ENCODE results near the gene SIK3. TPM values are rescaled to one million over a fixed set of nuclear protein-coding genes. Genes with fewer than 3 reads are reported as not detected.

Gene SIK3
- total RNA-seq, 1 donor from 2014 or later, result 88.4 TPM

DNA sequence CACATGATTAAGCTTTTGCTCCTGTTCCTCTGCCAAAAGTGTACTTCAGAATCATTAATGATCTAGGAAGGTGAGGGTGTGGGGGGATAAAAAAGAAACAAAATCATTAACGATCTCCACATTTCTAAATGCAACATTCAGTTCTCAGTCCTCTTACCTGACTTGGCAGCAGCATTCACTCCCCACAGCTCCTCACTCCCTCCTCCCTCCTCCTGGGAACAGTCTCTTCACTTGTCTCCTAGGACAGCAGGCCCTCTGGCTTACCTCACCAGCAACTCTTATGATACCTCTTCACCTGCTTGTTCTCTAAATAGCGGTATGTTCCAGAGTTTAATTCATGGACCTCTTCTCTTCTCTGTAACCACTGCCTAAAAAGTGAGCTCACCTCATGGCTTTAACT is 204.3 kb downstream of the SIK3 start:
- no peak for ATAC-seq (ENCODE audit: low read depth)
- Mint-ChIP-seq H3K36me3 (ENCODE audit: low read depth) (peaks cover 62% of the 10 kb centered on the region), H3K27me3 (no peaks in the 10 kb centered on the region), H3K4me1 (peaks cover 14% of the 10 kb centered on the region), H3K9me3 (no peaks in the 10 kb centered on the region), H3K27ac (peak overlapping the region; percentile 5), H3K4me3 (no peak overlapping the region)
- ChIA-PET CTCF (interaction anchor here (1.0 to 2.3 kb wide), 4 partner anchors 15 to 212 kb away, joined by 3 to 6 read pairs (median 4); no protein-coding TSS in a partner anchor), POLR2A (no interaction called here)
- intact Hi-C loops (cut with micrococcal nuclease), result no loop called here
- DNase-seq, result no peak
- TF ChIP-seq, protein P1, sequence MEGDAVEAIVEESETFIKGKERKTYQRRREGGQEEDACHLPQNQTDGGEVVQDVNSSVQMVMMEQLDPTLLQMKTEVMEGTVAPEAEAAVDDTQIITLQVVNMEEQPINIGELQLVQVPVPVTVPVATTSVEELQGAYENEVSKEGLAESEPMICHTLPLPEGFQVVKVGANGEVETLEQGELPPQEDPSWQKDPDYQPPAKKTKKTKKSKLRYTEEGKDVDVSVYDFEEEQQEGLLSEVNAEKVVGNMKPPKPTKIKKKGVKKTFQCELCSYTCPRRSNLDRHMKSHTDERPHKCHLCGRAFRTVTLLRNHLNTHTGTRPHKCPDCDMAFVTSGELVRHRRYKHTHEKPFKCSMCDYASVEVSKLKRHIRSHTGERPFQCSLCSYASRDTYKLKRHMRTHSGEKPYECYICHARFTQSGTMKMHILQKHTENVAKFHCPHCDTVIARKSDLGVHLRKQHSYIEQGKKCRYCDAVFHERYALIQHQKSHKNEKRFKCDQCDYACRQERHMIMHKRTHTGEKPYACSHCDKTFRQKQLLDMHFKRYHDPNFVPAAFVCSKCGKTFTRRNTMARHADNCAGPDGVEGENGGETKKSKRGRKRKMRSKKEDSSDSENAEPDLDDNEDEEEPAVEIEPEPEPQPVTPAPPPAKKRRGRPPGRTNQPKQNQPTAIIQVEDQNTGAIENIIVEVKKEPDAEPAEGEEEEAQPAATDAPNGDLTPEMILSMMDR (IDR thresholded peaks at IDR 0.05), result no peak

DNA sequence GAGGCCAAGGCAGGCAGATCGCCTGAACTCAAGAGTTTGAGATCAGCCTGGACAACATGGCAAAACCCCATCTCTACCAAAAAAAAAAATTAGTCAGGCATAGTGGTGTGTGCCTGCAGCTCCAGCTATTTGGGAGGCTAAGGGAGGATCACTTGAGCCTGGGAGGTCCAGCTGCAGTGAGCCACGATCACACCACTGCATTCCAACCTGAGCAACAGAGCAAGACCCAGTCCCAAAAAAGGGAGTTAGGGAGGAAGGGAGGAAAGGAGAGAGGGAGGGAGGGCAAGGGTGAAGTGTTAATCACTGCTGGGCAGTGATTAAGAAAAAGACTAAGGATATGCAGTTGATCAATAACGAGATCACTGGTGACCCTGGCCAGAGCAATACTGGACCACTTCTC is 204.8 kb downstream of the SIK3 start:
- H3K27ac Mint-ChIP-seq, result no peak overlapping the region
- peaks cover 64% of the 10 kb centered on the region for H3K36me3 Mint-ChIP-seq (ENCODE audit: low read depth)
- POLR2A ChIA-PET, result no interaction called here
- no peak overlapping the region for H3K4me3 Mint-ChIP-seq
- CTCF ChIA-PET, result interaction anchor here (1.0 to 2.3 kb wide), 4 partner anchors 14 to 212 kb away, joined by 3 to 6 read pairs (median 4); no protein-coding TSS in a partner anchor
- no peaks in the 10 kb centered on the region for H3K27me3 Mint-ChIP-seq
- peaks cover 14% of the 10 kb centered on the region for H3K4me1 Mint-ChIP-seq
- ATAC-seq (ENCODE audit: low read depth) (no peak), DNase-seq (no peak)
- TF ChIP-seq, protein P1 (IDR thresholded peaks at IDR 0.05), result no peak
- intact Hi-C loops (cut with micrococcal nuclease), result no loop called here
- no peaks in the 10 kb centered on the region for H3K9me3 Mint-ChIP-seq

DNA sequence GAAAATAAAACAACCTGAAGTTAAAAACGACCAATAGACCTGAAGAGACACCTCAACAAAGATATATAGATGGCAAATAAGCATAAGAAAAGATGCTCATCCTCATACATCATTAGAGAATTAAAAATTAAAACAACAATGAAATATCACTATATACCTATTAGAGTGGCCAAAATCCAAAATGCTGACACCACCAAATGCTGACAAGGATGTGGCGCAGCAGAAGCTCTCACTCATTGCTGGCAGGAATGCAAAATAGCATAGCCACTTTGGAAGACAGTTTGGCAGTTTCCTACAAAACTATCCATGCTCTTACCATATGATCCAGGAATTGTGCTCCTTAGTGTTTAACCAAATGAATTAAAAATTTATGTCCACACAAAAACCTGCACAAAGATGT is 205.9 kb downstream of the SIK3 start:
- Mint-ChIP-seq H3K27ac (no peak overlapping the region), H3K4me3 (no peak overlapping the region), H3K4me1 (peaks cover 14% of the 10 kb centered on the region), H3K27me3 (no peaks in the 10 kb centered on the region), H3K36me3 (ENCODE audit: low read depth) (peaks cover 70% of the 10 kb centered on the region), H3K9me3 (no peaks in the 10 kb centered on the region)
- intact Hi-C loops (cut with micrococcal nuclease), result no loop called here
- ATAC-seq (ENCODE audit: low read depth) (no peak), DNase-seq (no peak)
- CTCF ChIA-PET, result interaction anchor here (1.0 to 1.2 kb wide), 2 partner anchors 207 to 214 kb away, joined by 3 to 4 read pairs; partner anchors contain the start of gene SIK3
- POLR2A ChIA-PET, result interaction anchor here (0.7 kb wide), 1 partner anchor 311 kb away, joined by 4 read pairs; no protein-coding TSS in a partner anchor
- TF ChIP-seq, protein P1 (IDR thresholded peaks at IDR 0.05), result no peak

DNA sequence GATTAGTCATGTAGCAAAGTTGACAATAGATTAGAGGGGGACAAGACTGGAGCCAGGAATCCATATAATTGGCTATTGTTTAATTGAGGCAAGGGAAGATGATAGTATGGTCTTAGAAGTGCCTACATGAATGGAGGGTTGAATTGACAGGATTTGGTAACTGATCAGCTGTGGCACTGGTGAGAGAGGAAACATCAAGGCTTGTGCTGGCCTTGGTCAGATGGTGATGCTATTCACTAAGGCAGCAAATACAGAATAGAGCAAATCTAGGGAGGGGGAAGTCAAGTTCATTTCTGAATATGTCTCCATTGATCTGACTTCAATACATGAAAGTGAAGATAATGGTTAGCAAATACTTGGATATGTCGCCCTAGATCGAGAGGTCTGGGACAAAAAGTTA is 206.5 kb downstream of the SIK3 start:
- Mint-ChIP-seq H3K27ac (no peak overlapping the region), H3K4me1 (peaks cover 14% of the 10 kb centered on the region), H3K9me3 (no peaks in the 10 kb centered on the region), H3K36me3 (ENCODE audit: low read depth) (peaks cover 69% of the 10 kb centered on the region), H3K27me3 (no peaks in the 10 kb centered on the region), H3K4me3 (no peak overlapping the region)
- CTCF ChIA-PET, result interaction anchor here (1.1 to 1.2 kb wide), 2 partner anchors 35 to 214 kb away, joined by 3 to 4 read pairs; no protein-coding TSS in a partner anchor
- POLR2A ChIA-PET, result interaction anchor here (0.7 kb wide), 1 partner anchor 311 kb away, joined by 4 read pairs; no protein-coding TSS in a partner anchor
- ATAC-seq (ENCODE audit: low read depth) (no peak), DNase-seq (no peak)
- intact Hi-C loops (cut with micrococcal nuclease), result no loop called here
- TF ChIP-seq, protein P1 (IDR thresholded peaks at IDR 0.05), result no peak

DNA sequence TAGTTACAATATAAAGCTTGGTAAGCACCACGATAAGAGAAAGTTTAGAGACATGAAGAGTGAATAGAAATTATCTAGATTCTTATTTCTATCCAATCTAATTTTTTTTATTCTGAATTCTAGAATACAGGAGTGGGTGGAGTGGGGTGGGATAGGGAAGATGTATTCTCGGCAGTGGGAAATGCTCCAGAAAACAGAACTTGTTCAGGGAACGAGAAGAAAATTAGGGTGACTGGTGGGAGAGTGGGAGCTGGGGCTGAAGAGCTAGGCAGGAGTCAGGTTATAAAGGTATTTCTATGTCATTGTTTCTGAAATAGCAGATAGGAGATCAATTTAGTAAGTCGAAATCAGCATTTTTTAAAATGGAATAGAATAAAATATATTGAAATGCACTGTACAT is 207.6 kb downstream of the SIK3 start:
- ChIA-PET CTCF (interaction anchor here (1.1 to 3.9 kb wide), 3 partner anchors 10 to 215 kb away, joined by 3 to 19 read pairs (median 4); no protein-coding TSS in a partner anchor), POLR2A (no interaction called here)
- intact Hi-C loops (cut with micrococcal nuclease), result no loop called here
- no peak overlapping the region for H3K4me3 Mint-ChIP-seq
- H3K27ac Mint-ChIP-seq, result no peak overlapping the region
- peaks cover 66% of the 10 kb centered on the region for H3K36me3 Mint-ChIP-seq (ENCODE audit: low read depth)
- ATAC-seq (ENCODE audit: low read depth), result no peak
- TF ChIP-seq, protein P1 (IDR thresholded peaks at IDR 0.05), result no peak
- DNase-seq, result no peak
- no peaks in the 10 kb centered on the region for H3K27me3 Mint-ChIP-seq
- H3K9me3 Mint-ChIP-seq, result no peaks in the 10 kb centered on the region
- H3K4me1 Mint-ChIP-seq, result peaks cover 13% of the 10 kb centered on the region
